GOT3 (cell line): ENCODE results near the gene GNG13.

Source experiments
- DNase-seq: peaks from one replicate; lab custom pipeline; 2025; ENCODE audit warnings: mixed read lengths; lab: John Stamatoyannopoulos, UW

GNG13 gene

GRCh38 chr16:794091-794822, 6.3 kb downstream of the GNG13 start:
- DNase-seq = no peak

GRCh38 chr16:793414-793813, 7.1 kb downstream of the GNG13 start:
- DNase-seq = no peak

GRCh38 chr16:792221-792995, 8.1 kb downstream of the GNG13 start:
- no peak for DNase-seq

- DNase-seq = no peak
Measured at GRCh38 chr16:791131-791530, 9.4 kb downstream of the GNG13 start.

- DNase-seq = no peak
Measured at GRCh38 chr16:790086-790485, 10.4 kb downstream of the GNG13 start.

- no peak for DNase-seq
Measured at GRCh38 chr16:789191-789850, 11.2 kb downstream of the GNG13 start.

- peak; percentile 79 for DNase-seq
Measured at GRCh38 chr16:788399-789126, 12.0 kb downstream of the GNG13 start, which contains the start of gene CHTF18. CHTF18 (plus strand) TSS chr16:788620; CDS start chr16:788685, 65 bp downstream.

GRCh38 chr16:787978-788398, 12.5 kb downstream of the GNG13 start, which contains the start of gene RPUSD1:
RPUSD1 (minus strand) TSS chr16:788381; CDS start chr16:787737, 644 bp downstream.
- no peak for DNase-seq

GRCh38 chr16:787321-787966, 13.1 kb downstream of the GNG13 start:
- no peak for DNase-seq

GRCh38 chr16:785563-786535, 14.7 kb downstream of the GNG13 start:
- DNase-seq = no peak

GRCh38 chr16:784431-784830, 16.1 kb downstream of the GNG13 start:
- DNase-seq = no peak

- DNase-seq = no peak
Measured at GRCh38 chr16:783404-784161, 17.0 kb downstream of the GNG13 start.

GRCh38 chr16:782766-783403, 17.6 kb downstream of the GNG13 start:
- no peak for DNase-seq

- no peak for DNase-seq
Measured at GRCh38 chr16:782258-782657, 18.3 kb downstream of the GNG13 start.

- no peak for DNase-seq
Measured at GRCh38 chr16:781346-782010, 19.1 kb downstream of the GNG13 start.

GRCh38 chr16:780296-780695, 20.2 kb downstream of the GNG13 start:
- no peak for DNase-seq

GRCh38 chr16:779561-779960, 21.0 kb downstream of the GNG13 start:
- no peak for DNase-seq

GRCh38 chr16:778909-779527, 21.5 kb downstream of the GNG13 start:
- DNase-seq = no peak
